ENCODE data around the gene NXPH1.

NXPH1 gene

DNA sequence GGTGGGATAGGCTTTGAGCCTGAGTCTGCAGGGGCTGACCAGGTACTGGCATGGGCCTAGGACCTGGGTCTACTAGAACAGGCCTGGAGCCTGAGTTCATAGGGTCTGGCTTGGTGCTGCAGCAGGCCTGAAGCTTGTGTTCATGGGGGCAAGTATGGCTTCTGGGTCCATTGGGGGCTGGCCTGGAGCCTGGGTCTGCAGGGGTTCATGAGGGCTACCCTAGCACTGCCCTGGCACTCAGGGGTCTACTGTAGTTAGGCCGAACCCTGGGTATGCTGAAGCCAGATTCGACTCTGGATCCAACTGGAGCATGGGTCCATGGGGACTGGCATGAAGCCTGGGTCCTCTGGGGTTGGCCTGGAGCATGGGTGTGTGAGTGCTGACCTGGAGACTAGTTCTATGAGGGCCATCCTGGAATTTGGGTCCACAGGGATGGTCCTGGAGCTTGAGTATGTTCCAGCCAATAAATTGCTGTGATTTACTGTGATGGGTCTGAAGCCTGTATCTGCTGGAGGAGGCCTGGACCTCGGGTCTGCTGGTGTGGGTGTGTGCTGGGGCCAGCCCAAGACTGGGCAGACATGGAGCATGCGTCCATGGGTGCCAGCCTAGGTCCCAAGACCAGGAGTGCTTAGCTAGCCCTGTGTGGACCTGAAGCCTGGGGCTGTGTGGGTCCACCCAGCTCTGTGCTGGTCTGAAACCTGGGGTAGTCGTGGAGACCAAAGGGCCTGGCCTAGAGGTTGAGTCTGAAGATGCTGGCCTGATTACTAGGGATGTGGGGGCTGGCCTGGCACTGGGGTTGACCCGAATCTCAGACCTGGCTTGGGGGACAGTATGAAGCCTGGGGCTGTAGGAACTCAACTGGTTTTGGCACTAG, 235.5 kb downstream of the NXPH1 start:
- DNase-seq (ENCODE audit: low read depth), result no peak
- no peak overlapping the region for H3K4me3 ChIP-seq (ENCODE audit: low read length)
- no peak for TF ChIP-seq CTCF (conservative IDR thresholded peaks at IDR 0.05; ENCODE audit: low read depth, low read length)

- TF ChIP-seq CTCF (conservative IDR thresholded peaks at IDR 0.05; ENCODE audit: low read depth, low read length), result no peak
- no peak overlapping the region for H3K4me3 ChIP-seq (ENCODE audit: low read length)
- DNase-seq (ENCODE audit: low read depth), result no peak
Measured at GRCh38 chr7:8669501-8669851, 236.1 kb downstream of the NXPH1 start.

DNA sequence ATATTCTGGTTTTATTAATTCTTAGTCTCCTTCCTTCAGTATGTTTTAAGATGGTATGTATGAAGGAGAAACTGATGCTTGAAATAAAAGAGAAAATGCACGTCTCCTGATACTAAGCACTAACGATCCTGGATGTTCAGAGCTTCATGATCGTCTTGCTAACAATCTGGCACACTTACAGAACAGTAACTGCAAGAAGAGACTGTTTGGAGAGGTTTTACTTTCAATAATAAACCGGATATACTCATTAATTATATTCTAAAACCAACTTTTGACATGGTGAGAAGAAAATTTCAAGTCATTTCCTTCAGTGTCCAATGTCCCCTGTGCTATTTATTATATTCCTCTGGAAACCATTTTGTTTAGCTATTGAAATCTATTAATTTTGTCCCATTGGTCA, 251.0 kb downstream of the NXPH1 start:
- H3K4me3 ChIP-seq (ENCODE audit: low read length), result no peak overlapping the region
- DNase-seq (ENCODE audit: low read depth), result no peak
- no peak for TF ChIP-seq CTCF (conservative IDR thresholded peaks at IDR 0.05; ENCODE audit: low read depth, low read length)

DNA sequence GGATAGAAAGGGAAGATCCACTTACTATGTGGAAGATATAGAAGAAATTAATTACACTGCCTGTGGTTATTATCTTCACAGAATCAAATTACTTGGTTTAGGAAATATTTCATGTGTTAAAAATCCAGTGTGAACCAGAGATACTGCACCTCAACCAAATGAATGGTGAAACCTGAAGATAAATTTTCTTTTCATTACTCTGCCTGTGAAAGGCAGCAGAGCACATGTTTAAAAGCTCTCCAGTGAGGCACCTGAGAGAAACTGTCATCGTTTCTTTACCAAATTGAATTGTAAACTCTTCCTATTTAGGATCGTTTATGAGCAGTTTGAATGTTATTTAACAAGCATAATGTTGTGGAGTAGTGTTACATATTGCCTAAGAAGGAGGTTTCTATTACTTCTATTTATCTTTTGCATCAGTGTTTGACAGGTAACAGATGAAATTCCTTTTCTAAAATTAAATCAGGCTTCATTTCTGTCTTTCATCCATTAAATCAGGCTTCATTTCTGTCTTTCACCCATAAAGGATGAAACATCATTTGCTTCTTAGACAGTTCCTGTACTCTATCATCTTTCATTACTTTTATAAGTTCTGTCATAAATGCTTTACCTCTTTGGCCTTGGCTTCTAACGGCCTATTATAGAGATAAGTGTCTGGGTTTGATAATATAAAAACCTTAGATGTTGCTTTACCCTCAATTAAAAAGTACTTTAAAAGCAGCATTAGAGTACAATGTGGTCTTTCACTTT, 266.6 kb downstream of the NXPH1 start:
- TF ChIP-seq CTCF (conservative IDR thresholded peaks at IDR 0.05; ENCODE audit: low read depth, low read length), result no peak
- DNase-seq (ENCODE audit: low read depth), result no peak
- H3K4me3 ChIP-seq (ENCODE audit: low read length), result no peak overlapping the region

DNA sequence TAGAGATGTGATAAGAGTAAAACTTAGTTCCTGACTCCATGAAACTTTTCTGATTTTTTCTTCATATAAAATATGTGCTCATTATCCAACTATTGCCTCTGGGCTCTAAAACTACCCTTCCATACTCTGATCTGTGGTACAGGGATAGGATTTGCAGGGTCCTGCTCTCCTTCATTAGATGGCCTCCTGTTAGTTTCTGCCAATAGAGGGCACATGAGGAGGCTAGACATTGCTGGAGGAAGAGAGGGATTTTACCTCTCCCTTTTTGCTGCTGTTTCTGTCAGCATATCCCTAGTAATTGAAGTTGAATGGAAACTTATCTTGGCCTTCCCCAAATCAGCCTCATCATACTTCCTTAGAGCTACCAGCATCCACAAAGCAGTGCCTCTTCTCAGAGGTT, 269.4 kb downstream of the NXPH1 start:
- no peak overlapping the region for H3K4me3 ChIP-seq (ENCODE audit: low read length)
- no peak for TF ChIP-seq CTCF (conservative IDR thresholded peaks at IDR 0.05; ENCODE audit: low read depth, low read length)
- no peak for DNase-seq (ENCODE audit: low read depth)

- H3K4me3 ChIP-seq (ENCODE audit: low read length), result no peak overlapping the region
- DNase-seq (ENCODE audit: low read depth), result no peak
- no peak for TF ChIP-seq CTCF (conservative IDR thresholded peaks at IDR 0.05; ENCODE audit: low read depth, low read length)
Measured at GRCh38 chr7:8710124-8710523, 276.7 kb downstream of the NXPH1 start.

DNA sequence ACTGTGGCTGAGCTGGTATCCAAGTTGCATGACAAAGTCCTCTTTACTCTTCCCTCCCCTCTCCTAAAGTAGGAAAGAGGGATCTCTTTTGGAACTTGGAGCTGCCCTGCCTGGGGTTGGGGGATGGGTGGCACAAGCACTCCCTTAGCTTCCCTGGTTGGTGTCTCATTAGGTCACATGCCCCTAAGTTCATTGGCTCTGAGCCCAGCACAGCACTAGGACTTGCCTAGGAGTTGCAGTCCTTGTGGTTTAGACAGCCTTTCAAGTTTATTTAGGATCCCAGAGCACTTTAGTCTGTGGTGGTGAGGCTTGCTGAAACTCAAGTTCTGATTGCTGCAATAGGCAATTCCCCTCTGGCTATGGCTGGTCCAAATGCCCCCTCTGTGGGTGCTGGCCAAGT, 281.4 kb downstream of the NXPH1 start:
- H3K4me3 ChIP-seq (ENCODE audit: low read length), result no peak overlapping the region
- peak; percentile 5 for DNase-seq (ENCODE audit: low read depth)
- TF ChIP-seq CTCF (conservative IDR thresholded peaks at IDR 0.05; ENCODE audit: low read depth, low read length), result no peak

All from retinal pigment epithelial cell (primary cell).